Measurements from ENCODE around the gene ITPR1. TPM values are rescaled to one million over a fixed set of nuclear protein-coding genes. Genes with fewer than 3 reads are reported as not detected.

ITPR1 gene
- total and polyA plus RNA-seq, 4 donors, result 30.7 to 294 (median 149) TPM

- H3K27ac ChIP-seq (ENCODE audit: low read depth in 1 of 2, low read length in 2 of 2), result peak overlapping the region; percentile 96 to 97
- DNase-seq, result no peak
- 4 to 6% methylated on average over 14 of the region's 14 CpGs for WGBS, 2 donors
Observed at GRCh38 chr3:4504340-4505261, 11.5 kb downstream of the ITPR1 start.

GRCh38 chr3:4505688-4506558 lies 12.8 kb downstream of the ITPR1 start:
- Histone ChIP-seq H3K4me1 (ENCODE audit: control insufficient read depth in 1 of 2, insufficient read depth in 2 of 2, low read length in 2 of 2) (peaks cover 4 to 8% of the 10 kb centered on the region in 2 donors), H3K4me3 (ENCODE audit: low read length in 2 of 2) (no peak overlapping the region), H3K27ac (ENCODE audit: low read depth in 1 of 2, low read length in 2 of 2) (peak overlapping the region; percentile 39 to 97), H3K9me3 (ENCODE audit: control insufficient read depth, low read length) (no peaks in the 10 kb centered on the region), H3K36me3 (ENCODE audit: control insufficient read depth in 1 of 2, insufficient read depth in 2 of 2, low read length in 1 of 2) (peaks cover 0 to 5% of the 10 kb centered on the region in 2 donors), H3K27me3 (ENCODE audit: control insufficient read depth in 1 of 2, insufficient read depth in 2 of 2, low read length in 1 of 2) (no peaks in the 10 kb centered on the region)
- no peak for ATAC-seq (ENCODE audit: low FRiP score)
- intact Hi-C loops (cut with DNase I), result no loop called here
- no peak for DNase-seq
- WGBS, 2 donors, result 70 to 72% methylated on average over 6 of the region's 6 CpGs

More at GRCh38 chr3:4504340-4505261, 11.5 kb downstream of the ITPR1 start:
- H3K4me1 ChIP-seq (ENCODE audit: control insufficient read depth in 1 of 2, insufficient read depth in 2 of 2, low read length in 2 of 2), result peaks cover 4 to 8% of the 10 kb centered on the region in 2 donors
- H3K36me3 ChIP-seq (ENCODE audit: control insufficient read depth in 1 of 2, insufficient read depth in 2 of 2, low read length in 1 of 2), result peaks cover 0 to 3% of the 10 kb centered on the region in 2 donors
- peak overlapping the region in 1 of 2 donors; percentile 50 for H3K4me3 ChIP-seq (ENCODE audit: low read length in 2 of 2)
- intact Hi-C loops (cut with DNase I), result no loop called here
- ATAC-seq (ENCODE audit: low FRiP score), result peak; percentile 31
- no peaks in the 10 kb centered on the region for H3K27me3 ChIP-seq (ENCODE audit: control insufficient read depth in 1 of 2, insufficient read depth in 2 of 2, low read length in 1 of 2)
- H3K9me3 ChIP-seq (ENCODE audit: control insufficient read depth, low read length), result no peaks in the 10 kb centered on the region

- Histone ChIP-seq H3K4me3 (ENCODE audit: low read length in 2 of 2) (no peak overlapping the region), H3K27ac (ENCODE audit: low read depth in 1 of 2, low read length in 2 of 2) (no peak overlapping the region), H3K4me1 (ENCODE audit: control insufficient read depth in 1 of 2, insufficient read depth in 2 of 2, low read length in 2 of 2) (peaks cover 4 to 8% of the 10 kb centered on the region in 2 donors), H3K36me3 (ENCODE audit: control insufficient read depth in 1 of 2, insufficient read depth in 2 of 2, low read length in 1 of 2) (peaks cover 0 to 2% of the 10 kb centered on the region in 2 donors), H3K27me3 (ENCODE audit: control insufficient read depth in 1 of 2, insufficient read depth in 2 of 2, low read length in 1 of 2) (no peaks in the 10 kb centered on the region), H3K9me3 (ENCODE audit: control insufficient read depth, low read length) (no peaks in the 10 kb centered on the region)
- 87 to 89% methylated on average over 2 of the region's 2 CpGs for WGBS, 2 donors
- no peak for ATAC-seq (ENCODE audit: low FRiP score)
- DNase-seq, result no peak
- intact Hi-C loops (cut with DNase I), result no loop called here
Observed at GRCh38 chr3:4506559-4507023, 13.4 kb downstream of the ITPR1 start.

GRCh38 chr3:4507024-4507596 lies 14.0 kb downstream of the ITPR1 start:
- intact Hi-C loops (cut with DNase I), result no loop called here
- Histone ChIP-seq H3K4me3 (ENCODE audit: low read length in 2 of 2) (no peak overlapping the region), H3K9me3 (ENCODE audit: control insufficient read depth, low read length) (no peaks in the 10 kb centered on the region), H3K27me3 (ENCODE audit: control insufficient read depth in 1 of 2, insufficient read depth in 2 of 2, low read length in 1 of 2) (no peaks in the 10 kb centered on the region), H3K27ac (ENCODE audit: low read depth in 1 of 2, low read length in 2 of 2) (no peak overlapping the region), H3K36me3 (ENCODE audit: control insufficient read depth in 1 of 2, insufficient read depth in 2 of 2, low read length in 1 of 2) (peaks cover 0 to 2% of the 10 kb centered on the region in 2 donors), H3K4me1 (ENCODE audit: control insufficient read depth in 1 of 2, insufficient read depth in 2 of 2, low read length in 2 of 2) (peaks cover 4 to 8% of the 10 kb centered on the region in 2 donors)
- 53 to 60% methylated on average over 5 of the region's 5 CpGs for WGBS, 2 donors
- no peak for DNase-seq
- ATAC-seq (ENCODE audit: low FRiP score), result no peak

- ATAC-seq (ENCODE audit: low FRiP score), result no peak
- H3K9me3 ChIP-seq (ENCODE audit: control insufficient read depth, low read length), result no peaks in the 10 kb centered on the region
- H3K36me3 ChIP-seq (ENCODE audit: control insufficient read depth in 1 of 2, insufficient read depth in 2 of 2, low read length in 1 of 2), result peaks cover 0 to 2% of the 10 kb centered on the region in 2 donors
- H3K4me1 ChIP-seq (ENCODE audit: control insufficient read depth in 1 of 2, insufficient read depth in 2 of 2, low read length in 2 of 2), result peaks cover 4 to 8% of the 10 kb centered on the region in 2 donors
- H3K27ac ChIP-seq (ENCODE audit: low read depth in 1 of 2, low read length in 2 of 2), result no peak overlapping the region
- no peak for DNase-seq
- H3K27me3 ChIP-seq (ENCODE audit: control insufficient read depth in 1 of 2, insufficient read depth in 2 of 2, low read length in 1 of 2), result no peaks in the 10 kb centered on the region
- WGBS, 2 donors, result 63 to 69% methylated on average over 8 of the region's 8 CpGs
- intact Hi-C loops (cut with DNase I), result no loop called here
- H3K4me3 ChIP-seq (ENCODE audit: low read length in 2 of 2), result no peak overlapping the region
Observed at GRCh38 chr3:4508048-4508981, 15.2 kb downstream of the ITPR1 start.

- H3K4me1 ChIP-seq (ENCODE audit: control insufficient read depth in 1 of 2, insufficient read depth in 2 of 2, low read length in 2 of 2), result peaks cover 4 to 9% of the 10 kb centered on the region in 2 donors
- H3K9me3 ChIP-seq (ENCODE audit: control insufficient read depth, low read length), result no peaks in the 10 kb centered on the region
- ATAC-seq (ENCODE audit: low FRiP score) (no peak), DNase-seq (no peak)
- H3K4me3 ChIP-seq (ENCODE audit: low read length in 2 of 2), result no peak overlapping the region
- intact Hi-C loops (cut with DNase I), result no loop called here
- no peak overlapping the region for H3K27ac ChIP-seq (ENCODE audit: low read depth in 1 of 2, low read length in 2 of 2)
- no peaks in the 10 kb centered on the region for H3K27me3 ChIP-seq (ENCODE audit: control insufficient read depth in 1 of 2, insufficient read depth in 2 of 2, low read length in 1 of 2)
- H3K36me3 ChIP-seq (ENCODE audit: control insufficient read depth in 1 of 2, insufficient read depth in 2 of 2, low read length in 1 of 2), result peaks cover 0 to 2% of the 10 kb centered on the region in 2 donors
Observed at GRCh38 chr3:4509043-4509442, 15.9 kb downstream of the ITPR1 start.

- Histone ChIP-seq H3K36me3 (ENCODE audit: control insufficient read depth in 1 of 2, insufficient read depth in 2 of 2, low read length in 1 of 2) (peaks cover 0 to 2% of the 10 kb centered on the region in 2 donors), H3K4me1 (ENCODE audit: control insufficient read depth in 1 of 2, insufficient read depth in 2 of 2, low read length in 2 of 2) (peaks cover 4 to 10% of the 10 kb centered on the region in 2 donors), H3K27ac (ENCODE audit: low read depth in 1 of 2, low read length in 2 of 2) (no peak overlapping the region), H3K27me3 (ENCODE audit: control insufficient read depth in 1 of 2, insufficient read depth in 2 of 2, low read length in 1 of 2) (no peaks in the 10 kb centered on the region), H3K4me3 (ENCODE audit: low read length in 2 of 2) (no peak overlapping the region), H3K9me3 (ENCODE audit: control insufficient read depth, low read length) (no peaks in the 10 kb centered on the region)
- ATAC-seq (ENCODE audit: low FRiP score) (no peak), DNase-seq (no peak)
- intact Hi-C loops (cut with DNase I), result no loop called here
- WGBS, 2 donors, result 80 to 86% methylated on average over 5 of the region's 5 CpGs
Observed at GRCh38 chr3:4509983-4510755, 17.0 kb downstream of the ITPR1 start.
